IMR-90 (cell line): ENCODE measurements around the gene SRP14. TPM values are rescaled to one million over a fixed set of nuclear protein-coding genes. Genes with fewer than 3 reads are reported as not detected.

Experiments used
- ATAC-seq: fragments of 200-7000 bp; cut with Tn5 transposase; 2 replicates; pipeline ENCODE4 v1.9.1; 2020; ENCODE audit warnings: low read depth, mild to moderate bottlenecking, moderate library complexity
- BruUV-seq: library from RNA; stranded (reverse); fragments of 400-500 nt; replicated peaks from 2 replicates; lab custom pipeline; 2021; lab: Mats Ljungman, UMichigan
- CTCF ChIA-PET: fragments of 300-600 bp; formaldehyde crosslinking; extraction: SDS; loops from one replicate; lab custom pipeline; 2021; ENCODE audit warnings: antibody characterized with exemption; lab: Yijun Ruan, JAX
- POLR2A ChIA-PET: fragments of 300-600 bp; sonication (Branson Sonifier 250); formaldehyde crosslinking; loops from one replicate; lab custom pipeline; 2022; ENCODE audit warnings: antibody characterized with exemption; ENCODE audit not compliant: unreplicated experiment; lab: Charles Lee
- DNase-seq: peaks from one replicate; pipeline ENCODE4 v3.0.0; 2013
- H2AFZ ChIP-seq: replicated peaks from 2 replicates; pipeline ENCODE3; 2013; ENCODE audit warnings: low read length, mild to moderate bottlenecking; ENCODE audit not compliant: poor library complexity
- H2AK5ac ChIP-seq: 2 replicates; pipeline ENCODE4 v1.6.1; 2013; ENCODE audit warnings: low read depth, low read length, inconsistent platforms
- H2AK9ac ChIP-seq: replicated peaks from 2 replicates; pipeline ENCODE3; 2013; ENCODE audit warnings: mild to moderate bottlenecking, low read depth, low read length, moderate library complexity; ENCODE audit not compliant: poor library complexity
- H2BK120ac ChIP-seq: 2 replicates; pipeline ENCODE4 v1.6.1; 2013; ENCODE audit warnings: low read depth, low read length, inconsistent platforms
- H2BK15ac ChIP-seq: 3 replicates; pipeline ENCODE4 v1.6.1; 2013; ENCODE audit warnings: low read depth, low read length, inconsistent platforms
- H2BK20ac ChIP-seq: 2 replicates; pipeline ENCODE4 v1.6.1; 2013; ENCODE audit warnings: low read depth, mild to moderate bottlenecking, inconsistent platforms, low read length, moderate library complexity
- H2BK5ac ChIP-seq: 2 replicates; pipeline ENCODE4 v1.6.1; 2013; ENCODE audit warnings: mild to moderate bottlenecking, low read depth, low read length, inconsistent platforms; ENCODE audit not compliant: poor library complexity, severe bottlenecking
- H3K14ac ChIP-seq: replicated peaks from 2 replicates; pipeline ENCODE4 v1.6.1; 2013; ENCODE audit warnings: low read depth, low read length, inconsistent platforms
- H3K18ac ChIP-seq: 2 replicates; pipeline ENCODE4 v1.6.1; 2013; ENCODE audit warnings: low read depth, low read length, control low read depth
- H3K23ac ChIP-seq: 2 replicates; pipeline ENCODE4 v1.6.1; 2013; ENCODE audit warnings: low read depth, low read length, inconsistent platforms
- H3K27ac ChIP-seq: 2 replicates; pipeline ENCODE4 v1.5.1; 2013; ENCODE audit warnings: mild to moderate bottlenecking, control low read depth, low read length; ENCODE audit not compliant: insufficient read depth
- H3K27me3 ChIP-seq: 2 replicates; pipeline ENCODE4 v1.6.1; 2013; ENCODE audit warnings: low read length; ENCODE audit not compliant: control insufficient read depth, insufficient read depth
- H3K36me3 ChIP-seq: 2 replicates; pipeline ENCODE4 v1.6.1; 2013; ENCODE audit warnings: low read length, mixed read lengths; ENCODE audit not compliant: control insufficient read depth, insufficient read depth
- H3K4ac ChIP-seq: 2 replicates; pipeline ENCODE4 v1.6.1; 2013; ENCODE audit warnings: low read depth, low read length, inconsistent platforms
- H3K4me1 ChIP-seq: 2 replicates; pipeline ENCODE4 v1.6.1; 2013; ENCODE audit warnings: low read length, mixed read lengths; ENCODE audit not compliant: control insufficient read depth, insufficient read depth
- H3K4me2 ChIP-seq: 2 replicates; pipeline ENCODE4 v1.6.1; 2013; ENCODE audit warnings: low read depth, mild to moderate bottlenecking, control low read depth, low read length, moderate library complexity
- H3K4me3 ChIP-seq: 2 replicates; pipeline ENCODE4 v1.5.1; 2013; ENCODE audit warnings: low read depth, mild to moderate bottlenecking, control low read depth, low read length, moderate library complexity; ENCODE audit not compliant: insufficient read depth
- H3K56ac ChIP-seq: 2 replicates; pipeline ENCODE4 v1.6.1; 2013; ENCODE audit warnings: low read length, inconsistent platforms; ENCODE audit not compliant: insufficient read depth; ENCODE audit errors: extremely low read depth
- H3K79me1 ChIP-seq, 2 experiments: 2 replicates each; pipeline ENCODE4 v1.6.1; 2013; ENCODE audit warnings: low read length in 2 of 2, inconsistent platforms in 1 of 2, low read depth in 1 of 2
- H3K9ac ChIP-seq: 2 replicates; pipeline ENCODE4 v1.6.1; 2013; ENCODE audit warnings: low read depth, low read length, control low read depth
- H3K9me1 ChIP-seq: 2 replicates; pipeline ENCODE4 v1.6.1; 2013; ENCODE audit warnings: low read length, inconsistent platforms; ENCODE audit not compliant: insufficient read depth
- H3K9me3 ChIP-seq: 2 replicates; pipeline ENCODE4 v1.6.1; 2013; ENCODE audit warnings: low read length; ENCODE audit not compliant: control insufficient read depth, insufficient read depth
- H4K20me1 ChIP-seq: 2 replicates; pipeline ENCODE4 v1.6.1; 2013; ENCODE audit warnings: low read length, inconsistent platforms; ENCODE audit not compliant: insufficient read depth
- H4K5ac ChIP-seq: 2 replicates; pipeline ENCODE4 v1.6.1; 2013; ENCODE audit warnings: mild to moderate bottlenecking, low read depth, low read length, control low read depth
- H4K8ac ChIP-seq, 2 experiments: 2 replicates each; pipeline ENCODE4 v1.6.1; 2013; ENCODE audit warnings: low read depth in 2 of 2, low read length in 2 of 2, control low read depth in 1 of 2, inconsistent platforms in 1 of 2
- H4K91ac ChIP-seq: 2 replicates; pipeline ENCODE4 v1.6.1; 2013; ENCODE audit warnings: low read depth, low read length, inconsistent platforms; ENCODE audit not compliant: insufficient read depth
- SMC3 ChIP-seq: fragments of 150-350 bp; IDR thresholded peaks from 2 replicates; pipeline ENCODE4 v1.6.1; 2016; ENCODE audit warnings: low read depth, mild to moderate bottlenecking, antibody characterized with exemption, low read length, moderate library complexity
- WGBS, 2 experiments: methylation state at CpG; one replicate each; pipeline versions ENCODE4 v1.1.5 to v1.1.7; 2013; ENCODE audit warnings: missing lambda C conversion rate in 2 of 2; ENCODE audit not compliant: insufficient read length in 1 of 2; ENCODE audit errors: extremely low coverage in 2 of 2; 5-methylcytosine and 5-hydroxymethylcytosine counted together
- dilution Hi-C: fragments of 300-500 bp; cut with HindIII; formaldehyde crosslinking; loops from one replicate; pipeline ENCODE4 v1.14.3; 2018; ENCODE audit warnings: low sequenced_read_pairs; ENCODE audit not compliant: unreplicated experiment
- in situ Hi-C: fragments of 300-500 bp; cut with MboI; formaldehyde crosslinking; loops from 3 replicates; pipeline ENCODE4 v1.14.3; 2019; ENCODE audit warnings: low sequenced_read_pairs, inconsistent platforms, mixed read lengths
- intact Hi-C: fragments of 100-400 bp; cut with micrococcal nuclease; formaldehyde crosslinking; loops from 2 replicates; pipeline ENCODE4 v1.10.0; 2022
- polyA plus RNA-seq, 3 experiments: library from polyadenylated mRNA; depleted of rRNA; stranded (reverse); fragments of >200 nt; gene quantifications; 2 replicates each; pipeline ENCODE4 v1.2.3, GENCODE V29; 2012; ENCODE audit warnings: low replicate concordance in 1 of 3
- total RNA-seq: library from RNA; depleted of rRNA; stranded (reverse); fragments of >200 nt; gene quantifications from 2 replicates; pipeline ENCODE4 v1.2.3, GENCODE V29; 2012
- TF ChIP-seq, protein P1 (sequence below): fragments of 150-350 bp; IDR thresholded peaks from 2 replicates; pipeline ENCODE4 v1.6.1; 2016; ENCODE audit warnings: low read depth, mild to moderate bottlenecking, low read length, moderate library complexity, borderline replicate concordance

The SRP14 gene
- total and polyA plus RNA-seq, 2 of the 4 experiments (the other 2 are of a cell fraction): 106 to 295 TPM

DNA sequence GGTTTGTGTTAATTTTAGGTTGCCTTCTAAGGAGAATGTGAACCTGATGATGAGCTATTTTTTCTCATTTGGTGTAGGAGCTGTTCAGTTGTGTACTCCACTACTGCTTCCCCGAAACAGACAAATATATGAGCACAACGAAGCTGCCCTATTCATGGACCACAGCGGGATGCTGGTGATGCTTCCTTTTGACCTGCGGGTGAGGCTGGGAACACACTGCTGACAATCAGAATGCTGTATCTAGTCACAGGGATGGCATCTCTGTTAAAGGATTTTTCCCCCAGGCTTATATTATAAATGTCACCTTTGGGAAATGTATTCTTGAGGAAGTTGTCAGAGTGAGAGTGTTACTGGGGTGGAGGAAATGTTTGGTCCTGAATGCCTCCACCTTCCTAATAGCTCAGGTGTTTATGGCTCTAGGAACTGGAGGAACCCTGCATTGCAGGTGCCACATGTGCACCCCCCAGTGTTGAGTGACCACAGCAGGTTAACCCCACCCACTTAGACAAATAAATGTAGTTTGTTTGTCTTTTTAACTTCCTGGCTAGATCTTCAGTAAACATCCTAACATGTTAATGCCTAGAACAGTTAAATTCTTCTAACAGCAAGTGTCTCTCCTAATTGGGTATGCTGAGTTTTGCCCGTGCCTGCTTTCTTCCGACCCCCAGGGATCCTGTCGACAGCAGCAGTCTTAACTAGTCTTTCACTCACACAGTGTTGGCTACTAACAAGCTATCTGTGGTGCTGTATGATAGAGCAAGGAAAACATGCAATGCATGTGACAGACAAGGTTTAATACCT, 35.7 kb downstream of the SRP14 start:
- H2BK15ac ChIP-seq: no peak overlapping the region; the same call in 2 of the 3 replicates
- peaks cover 12 to 34% of the 10 kb centered on the region in 2 experiments for H3K79me1 ChIP-seq
- no peak overlapping the region; the same call in 1 of the 2 replicates for H3K14ac ChIP-seq
- H3K4me2 ChIP-seq: no peak overlapping the region
- peak overlapping the region; percentile 59; the same call in 1 of the 2 replicates for H2BK120ac ChIP-seq
- intact Hi-C loops: loop anchor here (10.0 kb wide), 1 partner anchor 219 kb away; the partner anchor contains the start of gene FSIP1
- H4K5ac ChIP-seq: no peak overlapping the region
- H3K18ac ChIP-seq: peak overlapping the region; percentile 43; the same call in 1 of the 2 replicates
- no peak overlapping the region for H3K56ac ChIP-seq
- peak overlapping the region; percentile 24; the same call in 1 of the 2 replicates for H3K23ac ChIP-seq
- H3K4me3 ChIP-seq: no peak overlapping the region
- peak overlapping the region; percentile 13 for H2AK9ac ChIP-seq
- no TSS peak for BruUV-seq
- peak overlapping the region; percentile 33 for H2BK5ac ChIP-seq
- peaks cover 15% of the 10 kb centered on the region for H3K4me1 ChIP-seq
- dilution Hi-C loops: no loop called here
- WGBS, 2 experiments: no CpG with 5 or more reads among the region's 7 CpGs
- ChIA-PET CTCF (interaction anchor here (1.4 kb wide), 1 partner anchor 16 kb away, joined by 3 read pairs; no protein-coding TSS in a partner anchor), POLR2A (no interaction called here)
- H3K9ac ChIP-seq: no peak overlapping the region
- H3K27me3 ChIP-seq: no peaks in the 10 kb centered on the region
- in situ Hi-C loops: no loop called here
- H2AFZ ChIP-seq: no peak overlapping the region
- H4K8ac ChIP-seq: peak overlapping the region in 1 of 2 experiments; percentile 61; a peak in 1 of 4 replicates
- peak overlapping the region; percentile 84; the same call in 1 of the 2 replicates for H2AK5ac ChIP-seq
- peaks cover 36% of the 10 kb centered on the region for H3K36me3 ChIP-seq
- no peaks in the 10 kb centered on the region for H3K9me3 ChIP-seq
- TF ChIP-seq, protein P1, sequence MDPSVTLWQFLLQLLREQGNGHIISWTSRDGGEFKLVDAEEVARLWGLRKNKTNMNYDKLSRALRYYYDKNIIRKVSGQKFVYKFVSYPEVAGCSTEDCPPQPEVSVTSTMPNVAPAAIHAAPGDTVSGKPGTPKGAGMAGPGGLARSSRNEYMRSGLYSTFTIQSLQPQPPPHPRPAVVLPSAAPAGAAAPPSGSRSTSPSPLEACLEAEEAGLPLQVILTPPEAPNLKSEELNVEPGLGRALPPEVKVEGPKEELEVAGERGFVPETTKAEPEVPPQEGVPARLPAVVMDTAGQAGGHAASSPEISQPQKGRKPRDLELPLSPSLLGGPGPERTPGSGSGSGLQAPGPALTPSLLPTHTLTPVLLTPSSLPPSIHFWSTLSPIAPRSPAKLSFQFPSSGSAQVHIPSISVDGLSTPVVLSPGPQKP: no peak
- no peak for TF ChIP-seq SMC3
- no peak overlapping the region for H4K91ac ChIP-seq
- peaks cover 30% of the 10 kb centered on the region for H3K9me1 ChIP-seq
- peak overlapping the region; percentile 6 for H2BK20ac ChIP-seq
- H3K27ac ChIP-seq: no peak overlapping the region
- ATAC-seq: no peak
- no peaks in the 10 kb centered on the region; the same call in 1 of the 2 replicates for H4K20me1 ChIP-seq
- peak overlapping the region; percentile 35 for H3K4ac ChIP-seq
- no peak for DNase-seq
